Pancreas (tissue), 8 donors: ENCODE data around the gene CPM. TPM values are rescaled to one million over a fixed set of nuclear protein-coding genes. Genes with fewer than 3 reads are reported as not detected.

ENCODE experiments used
- polyA plus RNA-seq, 2 donors: library from polyadenylated mRNA; stranded (reverse); fragments of 200-250 nt; gene quantifications; one replicate each; pipeline ENCODE4 v1.2.3, GENCODE V29; 2013
- total RNA-seq, 6 donors: library from RNA; stranded (reverse); fragmentation: NEBNext Ultra II Directional in 4 of 6; extraction: Animal tissue kit (Norgen Biotek cat#: 25700) in 4 of 6; gene quantifications; one replicate each; pipeline versions ENCODE4 v1.2.1 to v1.2.4, GENCODE V29; 2021 to 2023
- donor health status: healthy with polysubstance abuse.
- donor health status: DM: no; HTN: no; CAD: no; lungs with moderate emphysema.
- donor health status: DM: no; HTN: no; CAD: no.
- donor health status: Bipolar disorder and iron deficiency.
- donor health status: DM: yes; HTN: yes; CAD: no.
- donor health status: DM: no; HTN: no; CAD: no.
- donor health status: DM: no; HTN: no; CAD: no.
- donor health status: DM: yes; HTN: yes; CAD: no.

Gene CPM
- total and polyA plus RNA-seq, 8 donors, result 4.3 to 49.2 (median 11.1) TPM

Other genes with a start within 250 kb of the CPM start
- 10 to 100 TPM; 11.3 to 22.1 (median 14.6) TPM for gene NUP107, start 246.2 kb downstream of the CPM start, total RNA-seq
- 10 to 100 TPM; 11.3 to 17.2 TPM for gene NUP107, start 246.2 kb downstream of the CPM start, polyA plus RNA-seq
- gene SLC35E3, start 187.0 kb downstream of the CPM start, total RNA-seq, result 1 to 10 TPM; 5.0 to 8.6 (median 6.6) TPM
- 1 to 10 TPM; 4.1 to 4.2 TPM for gene SLC35E3, start 187.0 kb downstream of the CPM start, polyA plus RNA-seq
- 100 to 1,000 TPM in 2 of 6 donors, 10 to 100 TPM in 4; 46.7 to 132 (median 62.4) TPM for gene MDM2, start 125.0 kb downstream of the CPM start, total RNA-seq
- 10 to 100 TPM; 30.7 to 42.9 TPM for gene MDM2, start 125.0 kb downstream of the CPM start, polyA plus RNA-seq